Heart left ventricle (tissue), 13 donors: ENCODE data around the gene NECAB2.

Source experiments
- POLR2A ChIP-seq, 2 donors: fragments of 450-650 bp; IDR thresholded peaks; one replicate each; pipeline ENCODE4 v1.6.1; 2017; ENCODE audit warnings: antibody characterized with exemption in 2 of 2, mild to moderate bottlenecking in 2 of 2, moderate library complexity in 2 of 2
- TF ChIP-seq, protein P1 (sequence below), 12 donors: fragments of 200-600 bp; sonication (generic) in 4 of 12; IDR thresholded peaks; one replicate each; pipeline versions ENCODE4 v1.5.0 to v1.8.0; 2018 to 2022; ENCODE audit warnings: antibody characterized with exemption in 12 of 12, mild to moderate bottlenecking in 5 of 12
- donor health status: ischemic (EF 13 %, LVEDD 7.1; RV severe dilation, severe dysfunction).
- donor health status: DM: no; HTN: yes; CAD: no.
- donor health status: DM: no; HTN: no; CAD: no.
- donor health status: ischemic (EF 25% LVEDD 6.9; RV normal size, moderate dysfunction).
- donor health status: ischemic (EF 25% LVEDD 5.7; RV mildly dilated, moderate dysfunction).
- donor health status: ischemic (EF 35%, LVEDD 5.7; RV mildly dilated, moderate dysfunction).
- donor health status: nonischemic (EF 11% LVEDD 7.7; RV severe dilation, severe dysfunction).
- donor health status: DM: yes; HTN: yes; CAD: no.
- donor health status: PGD.
- donor health status: ischemic (EF 29% LVEDD 5.4; RV normal size, mild dysfunction).
- donor health status: nonischemic (EF 23%, LVEDD 6.1; RV moderate dilation, normal function).

GRCh38 chr16:83943516-83944050, 24.5 kb upstream of the NECAB2 start:
- no peak for TF ChIP-seq POLR2A (IDR thresholded peaks at IDR 0.05)
- TF ChIP-seq, protein P1, sequence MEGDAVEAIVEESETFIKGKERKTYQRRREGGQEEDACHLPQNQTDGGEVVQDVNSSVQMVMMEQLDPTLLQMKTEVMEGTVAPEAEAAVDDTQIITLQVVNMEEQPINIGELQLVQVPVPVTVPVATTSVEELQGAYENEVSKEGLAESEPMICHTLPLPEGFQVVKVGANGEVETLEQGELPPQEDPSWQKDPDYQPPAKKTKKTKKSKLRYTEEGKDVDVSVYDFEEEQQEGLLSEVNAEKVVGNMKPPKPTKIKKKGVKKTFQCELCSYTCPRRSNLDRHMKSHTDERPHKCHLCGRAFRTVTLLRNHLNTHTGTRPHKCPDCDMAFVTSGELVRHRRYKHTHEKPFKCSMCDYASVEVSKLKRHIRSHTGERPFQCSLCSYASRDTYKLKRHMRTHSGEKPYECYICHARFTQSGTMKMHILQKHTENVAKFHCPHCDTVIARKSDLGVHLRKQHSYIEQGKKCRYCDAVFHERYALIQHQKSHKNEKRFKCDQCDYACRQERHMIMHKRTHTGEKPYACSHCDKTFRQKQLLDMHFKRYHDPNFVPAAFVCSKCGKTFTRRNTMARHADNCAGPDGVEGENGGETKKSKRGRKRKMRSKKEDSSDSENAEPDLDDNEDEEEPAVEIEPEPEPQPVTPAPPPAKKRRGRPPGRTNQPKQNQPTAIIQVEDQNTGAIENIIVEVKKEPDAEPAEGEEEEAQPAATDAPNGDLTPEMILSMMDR (IDR thresholded peaks at IDR 0.05), result no peak
